ENCODE results near the gene ITIH5.

Gene ITIH5

GRCh38 chr10:7577176-7577575 is 89.6 kb downstream of the ITIH5 start:
- peaks cover 4% of the 10 kb centered on the region for H3K4me1 ChIP-seq (ENCODE audit: low read depth, poor library complexity, severe bottlenecking)
- no peak overlapping the region for H3K9ac ChIP-seq
- H4K20me1 ChIP-seq (ENCODE audit: insufficient read depth), result no peaks in the 10 kb centered on the region
- no peaks in the 10 kb centered on the region for H3K27me3 ChIP-seq (ENCODE audit: insufficient read depth, low read depth)
- no peak overlapping the region for H2AFZ ChIP-seq (ENCODE audit: low read depth)
- TF ChIP-seq CTCF (conservative IDR thresholded peaks at IDR 0.05; ENCODE audit: low read depth, low read length), result no peak
- no peak overlapping the region for H3K4me3 ChIP-seq (IDR thresholded peaks at IDR 0.05; ENCODE audit: insufficient read depth, low read depth, low read length)
- no peaks in the 10 kb centered on the region for H3K79me2 ChIP-seq (ENCODE audit: insufficient read depth, low read depth)
- no peak overlapping the region for H3K27ac ChIP-seq
- H3K36me3 ChIP-seq (ENCODE audit: insufficient read depth), result no peaks in the 10 kb centered on the region
- no peak overlapping the region for H3K4me2 ChIP-seq

GRCh38 chr10:7576340-7576739 is 90.4 kb downstream of the ITIH5 start:
- no peaks in the 10 kb centered on the region for H3K4me1 ChIP-seq (ENCODE audit: low read depth, poor library complexity, severe bottlenecking)
- H3K9ac ChIP-seq, result no peak overlapping the region
- no peaks in the 10 kb centered on the region for H3K36me3 ChIP-seq (ENCODE audit: insufficient read depth)
- H3K79me2 ChIP-seq (ENCODE audit: insufficient read depth, low read depth), result no peaks in the 10 kb centered on the region
- TF ChIP-seq CTCF (conservative IDR thresholded peaks at IDR 0.05; ENCODE audit: low read depth, low read length), result no peak
- H3K27ac ChIP-seq, result no peak overlapping the region
- H4K20me1 ChIP-seq (ENCODE audit: insufficient read depth), result no peaks in the 10 kb centered on the region
- H3K4me2 ChIP-seq, result no peak overlapping the region
- H2AFZ ChIP-seq (ENCODE audit: low read depth), result no peak overlapping the region
- no peaks in the 10 kb centered on the region for H3K27me3 ChIP-seq (ENCODE audit: insufficient read depth, low read depth)
- H3K4me3 ChIP-seq (IDR thresholded peaks at IDR 0.05; ENCODE audit: insufficient read depth, low read depth, low read length), result no peak overlapping the region

GRCh38 chr10:7572391-7572790 is 94.4 kb downstream of the ITIH5 start:
- H3K4me3 ChIP-seq (IDR thresholded peaks at IDR 0.05; ENCODE audit: insufficient read depth, low read depth, low read length), result no peak overlapping the region
- H4K20me1 ChIP-seq (ENCODE audit: insufficient read depth), result no peaks in the 10 kb centered on the region
- no peak overlapping the region for H3K9ac ChIP-seq
- no peak overlapping the region for H3K27ac ChIP-seq
- no peaks in the 10 kb centered on the region for H3K27me3 ChIP-seq (ENCODE audit: insufficient read depth, low read depth)
- H3K4me1 ChIP-seq (ENCODE audit: low read depth, poor library complexity, severe bottlenecking), result no peaks in the 10 kb centered on the region
- H3K79me2 ChIP-seq (ENCODE audit: insufficient read depth, low read depth), result no peaks in the 10 kb centered on the region
- no peak for TF ChIP-seq CTCF (conservative IDR thresholded peaks at IDR 0.05; ENCODE audit: low read depth, low read length)
- no peak overlapping the region for H3K4me2 ChIP-seq
- no peak overlapping the region for H2AFZ ChIP-seq (ENCODE audit: low read depth)
- no peaks in the 10 kb centered on the region for H3K36me3 ChIP-seq (ENCODE audit: insufficient read depth)

GRCh38 chr10:7571981-7572380 is 94.8 kb downstream of the ITIH5 start:
- Histone ChIP-seq H3K4me3 (IDR thresholded peaks at IDR 0.05; ENCODE audit: insufficient read depth, low read depth, low read length) (no peak overlapping the region), H2AFZ (ENCODE audit: low read depth) (no peak overlapping the region), H3K4me2 (no peak overlapping the region), H3K79me2 (ENCODE audit: insufficient read depth, low read depth) (no peaks in the 10 kb centered on the region), H3K9ac (no peak overlapping the region), H3K27ac (no peak overlapping the region), H3K27me3 (ENCODE audit: insufficient read depth, low read depth) (no peaks in the 10 kb centered on the region), H3K36me3 (ENCODE audit: insufficient read depth) (no peaks in the 10 kb centered on the region), H3K4me1 (ENCODE audit: low read depth, poor library complexity, severe bottlenecking) (no peaks in the 10 kb centered on the region), H4K20me1 (ENCODE audit: insufficient read depth) (no peaks in the 10 kb centered on the region)
- TF ChIP-seq CTCF (conservative IDR thresholded peaks at IDR 0.05; ENCODE audit: low read depth, low read length), result no peak

Measured in KMS-11 (cell line).